Adrenal gland (tissue), 12 donors: ENCODE data around the gene LGR5. TPM values are rescaled to one million over a fixed set of nuclear protein-coding genes. Genes with fewer than 3 reads are reported as not detected.

Source experiments
- DNase-seq, 7 donors: peaks; one replicate each; pipeline ENCODE4 v3.0.0-alpha.2; 2019 to 2020
- H3K27ac ChIP-seq, 5 donors: fragments of 200-600 bp; sonication (generic) in 4 of 5; 1 replicate in 3 of 5; 2 replicates in 2 of 5; pipeline versions ENCODE4 v1.5.1 to v1.8.0; 2016 to 2020; ENCODE audit warnings: mild to moderate bottlenecking in 1 of 5
- H3K27me3 ChIP-seq: fragments of 200-600 bp; 2 replicates; pipeline ENCODE4 v1.8.0; 2021
- H3K36me3 ChIP-seq, 2 donors: fragments of 200-600 bp; replicated peaks in 1 of 2; 1 replicate in 1 of 2; 2 replicates in 1 of 2; pipeline versions ENCODE4 v1.5.1 to v1.8.0; 2018 to 2022
- H3K4me1 ChIP-seq, 2 donors: fragments of 200-600 bp; replicated peaks in 1 of 2; 1 replicate in 1 of 2; 2 replicates in 1 of 2; pipeline versions ENCODE4 v1.5.1 to v1.8.0; 2018 to 2021
- H3K4me3 ChIP-seq, 4 donors: fragments of 200-600 bp; sonication (generic) in 3 of 4; one replicate each; pipeline ENCODE4 v1.5.1; 2016 to 2018
- H3K9me3 ChIP-seq, 3 donors: fragments of 200-600 bp; sonication (generic) in 1 of 3; replicated peaks in 1 of 3; 1 replicate in 2 of 3; 2 replicates in 1 of 3; pipeline versions ENCODE4 v1.5.1 to v1.8.0; 2016 to 2021
- CTCF ChIP-seq, 6 experiments: fragments of 450-650 bp in 4 of 6; fragments of 200-600 bp in 2 of 6; sonication (generic) in 1 of 6; IDR thresholded peaks; 1 replicate in 5 of 6; 2 replicates in 1 of 6; pipeline versions ENCODE4 v1.5.1 to v1.8.0; 2016 to 2021; ENCODE audit warnings: antibody characterized with exemption in 6 of 6, mild to moderate bottlenecking in 2 of 6, moderate library complexity in 1 of 6
- POLR2A ChIP-seq, 2 donors: fragments of 450-650 bp; IDR thresholded peaks; one replicate each; pipeline ENCODE4 v1.6.1; 2017; ENCODE audit warnings: antibody characterized with exemption in 2 of 2, mild to moderate bottlenecking in 2 of 2, moderate library complexity in 1 of 2
- WGBS, 4 donors: extraction: QIAGEN DNeasy Blood & Tissue Kit in 2 of 4; methylation state at CpG; one replicate each; pipeline versions ENCODE4 v1.1.5 to v1.1.7; 2013 to 2017; 5-methylcytosine and 5-hydroxymethylcytosine counted together
- intact Hi-C, 2 donors: fragments of 100-400 bp; cut with DNase I; formaldehyde crosslinking; loops; one replicate each; pipeline versions ENCODE4 v1.14.1 to v1.15.0; 2022 to 2023
- polyA plus RNA-seq, 3 donors: library from polyadenylated mRNA; stranded (reverse); fragments of 200-250 nt in 2 of 3; fragments of 350-450 nt in 1 of 3; fragmentation: Illumina TruSeq in 1 of 3; extraction: RNeasy Lipid Tissue Mini Kit (QIAGEN cat#74804) in 1 of 3; gene quantifications; one replicate each; pipeline ENCODE4 v1.2.3, GENCODE V29; 2013 to 2014
- total RNA-seq, 9 donors: library from RNA; depleted of rRNA in 4 of 9; stranded (reverse); fragments of >200 nt in 4 of 9; fragments of 120-200 nt in 1 of 9; fragmentation: NEBNext Ultra II Directional in 1 of 9; extraction: Animal tissue kit (Norgen Biotek cat#: 25700) in 1 of 9; gene quantifications; one replicate each; pipeline versions ENCODE4 v1.1.0 to v1.2.4, GENCODE V29; 2013 to 2023
- donor health status: healthy with polysubstance abuse.
- donor health status: Bipolar disorder and iron deficiency.
- donor health status: DM: yes; HTN: yes; CAD: no.
- donor health status: DM: no; HTN: no; CAD: no.
- donor health status: DM: no; HTN: no; CAD: no.
- donor health status: DM: yes; HTN: yes; CAD: no.

Gene LGR5
- total and polyA plus RNA-seq, 12 donors = 0.39 to 6.1 (median 2.1) TPM

GRCh38 chr12:71627438-71628002 is 187.9 kb downstream of the LGR5 start:
- no peaks in the 10 kb centered on the region for H3K27me3 ChIP-seq
- no peak overlapping the region for H3K4me3 ChIP-seq
- no peak for TF ChIP-seq CTCF (IDR thresholded peaks at IDR 0.05)
- no peak for TF ChIP-seq POLR2A (IDR thresholded peaks at IDR 0.05)
- intact Hi-C loops = no loop called here
- peaks cover 10 to 18% of the 10 kb centered on the region in 2 donors for H3K4me1 ChIP-seq
- H3K27ac ChIP-seq = no peak overlapping the region
- 87 to 94% (median 89%) methylated on average over 2 of the region's 2 CpGs for WGBS, 4 donors
- H3K36me3 ChIP-seq = peaks cover 0 to 80% of the 10 kb centered on the region in 2 donors
- no peak for DNase-seq
- no peaks in the 10 kb centered on the region for H3K9me3 ChIP-seq

Other genes with a start within 250 kb of the LGR5 start
- gene ZFC3H1, start 224.1 kb downstream of the LGR5 start, total RNA-seq = 10 to 100 TPM; 11.8 to 56.2 (median 34.3) TPM
- 10 to 100 TPM; 25.0 to 41.9 (median 29.4) TPM for gene ZFC3H1, start 224.1 kb downstream of the LGR5 start, polyA plus RNA-seq
- gene THAP2, start 224.5 kb downstream of the LGR5 start, total RNA-seq = 10 to 100 TPM in 3 of 9 donors, 1 to 10 TPM in 5, under 1 TPM in 1; 0.95 to 15.7 (median 6.9) TPM
- 10 to 100 TPM in 1 of 3 donors, 1 to 10 TPM in 2; 3.3 to 11.9 (median 4.9) TPM for gene THAP2, start 224.5 kb downstream of the LGR5 start, polyA plus RNA-seq
- gene TMEM19, start 246.3 kb downstream of the LGR5 start, total RNA-seq = 10 to 100 TPM; 12.2 to 22.1 (median 19.4) TPM
- gene TMEM19, start 246.3 kb downstream of the LGR5 start, polyA plus RNA-seq = 1 to 10 TPM; 2.8 to 7.9 (median 4.4) TPM